Right forelimb (tissue), 1 donor: ENCODE measurements around the gene PSMD2.
A peak's percentile ranks its signal among the peaks of the same experiment; 100 is the strongest.
"Not testable (repeated sequence)": the region's sequence is repeated elsewhere in the genome, so short reads cannot be mapped to it uniquely, and the experiment has no call there.

Experiments used
- DNase-seq: peaks from one replicate; pipeline ENCODE4 v3.0.0-alpha.2; 2018

PSMD2 gene

DNA sequence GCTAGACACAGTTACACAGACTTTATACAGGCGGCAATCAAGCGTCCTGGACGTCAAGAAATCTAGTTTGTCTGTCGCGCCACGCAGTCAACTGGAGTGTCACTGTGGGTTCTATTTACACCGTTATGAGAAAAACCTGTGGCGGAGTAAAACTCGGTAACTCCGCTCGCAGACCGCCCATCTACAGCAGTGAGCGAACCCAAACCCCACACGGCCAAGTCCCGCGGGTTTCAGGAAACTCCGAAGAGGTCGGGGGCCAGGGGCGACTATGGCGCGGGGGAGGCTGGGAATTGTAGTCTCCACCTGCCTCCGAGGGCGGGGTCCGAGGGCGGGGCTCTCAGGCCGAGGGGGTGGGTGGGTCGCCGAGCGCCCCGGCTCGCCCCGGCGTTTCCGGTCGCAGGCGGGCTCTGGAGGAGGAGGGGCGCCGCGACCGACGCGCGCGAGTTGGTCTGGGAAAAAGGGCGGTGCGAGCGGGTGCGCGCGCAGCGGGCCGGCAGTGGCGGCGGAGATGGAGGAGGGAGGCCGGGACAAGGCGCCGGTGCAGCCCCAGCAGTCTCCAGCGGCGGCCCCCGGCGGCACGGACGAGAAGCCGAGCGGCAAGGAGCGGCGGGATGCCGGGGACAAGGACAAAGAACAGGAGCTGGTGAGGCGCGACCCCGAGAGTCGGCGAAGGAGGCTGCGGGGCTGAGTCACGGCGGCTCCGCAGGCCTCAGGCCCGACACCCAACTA is at the start of gene PSMD2:
TSS of gene PSMD2 (plus strand) at position 483 of the 729 bp plus-strand sequence. CDS start at position 509, 26 bp downstream.
- DNase-seq = peak; percentile 100

DNA sequence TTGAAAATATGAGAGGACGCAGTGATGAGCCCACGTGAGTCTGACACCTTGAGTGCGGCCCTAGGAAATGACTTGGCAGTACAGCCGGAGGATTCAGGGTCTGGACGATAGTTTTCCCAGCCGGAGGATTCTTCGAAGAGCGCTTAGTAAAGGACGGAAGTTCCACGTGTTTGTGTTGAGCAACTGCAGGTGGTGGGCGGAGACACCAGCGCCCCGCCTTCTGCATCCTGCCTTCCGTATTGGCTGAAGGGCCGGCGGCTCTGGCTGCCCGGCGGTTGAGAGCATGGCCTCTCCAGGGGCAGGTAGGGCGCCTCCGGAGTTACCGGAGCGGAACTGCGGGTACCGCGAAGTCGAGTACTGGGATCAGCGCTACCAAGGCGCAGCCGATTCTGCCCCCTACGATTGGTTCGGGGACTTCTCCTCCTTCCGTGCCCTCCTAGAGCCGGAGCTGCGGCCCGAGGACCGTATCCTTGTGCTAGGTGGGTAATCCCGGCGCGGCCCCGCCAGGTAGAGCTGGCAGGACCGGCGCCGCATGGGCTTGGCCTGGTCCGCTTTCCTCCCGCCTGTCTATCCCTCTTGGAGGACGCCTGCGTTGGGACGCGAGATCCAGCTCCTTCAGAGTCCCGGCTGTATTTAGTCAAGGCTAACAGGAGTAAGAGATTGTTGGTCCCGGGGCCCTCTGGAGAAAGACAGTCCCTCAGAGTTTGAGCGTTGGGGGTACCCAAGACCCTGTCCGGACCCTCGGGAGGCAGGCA is 49.5 kb upstream of the PSMD2 start, which contains the start of gene EEF1AKMT4:
TSS of gene EEF1AKMT4 (plus strand) at position 261 of the 755 bp plus-strand sequence. CDS start at position 284, 23 bp downstream.
- peak; percentile 92 for DNase-seq

DNA sequence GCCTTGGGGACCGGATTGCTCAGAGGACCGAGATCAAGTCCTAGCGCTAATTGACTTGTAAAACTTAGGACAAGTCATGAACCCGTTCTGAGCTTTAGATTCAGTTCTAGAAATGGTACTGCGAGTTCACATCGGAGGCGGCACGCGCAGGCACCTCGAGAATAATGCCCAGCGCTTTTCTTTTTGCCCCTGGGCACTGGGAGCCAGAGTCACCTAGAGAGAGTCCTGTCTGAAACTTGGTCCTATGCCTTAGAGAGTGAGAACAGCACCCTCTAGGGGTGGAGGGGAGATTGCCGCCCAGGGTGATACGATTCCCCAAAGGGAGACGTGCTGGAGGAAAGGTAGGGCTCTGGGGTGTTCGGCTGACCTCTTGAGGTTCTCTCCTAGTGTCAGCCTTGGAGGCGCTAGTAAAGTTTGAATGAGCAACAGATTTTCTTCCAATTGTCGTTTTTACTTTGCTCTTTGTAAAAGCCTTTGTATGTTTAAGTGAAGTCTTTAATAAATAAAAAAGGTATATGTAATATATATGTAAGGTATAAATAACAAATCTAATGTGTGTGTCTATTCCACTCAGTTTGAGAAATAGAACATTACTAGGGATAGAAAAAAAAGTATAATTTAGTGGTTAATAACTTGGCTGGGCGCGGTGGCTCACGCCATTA is 48.7 kb upstream of the PSMD2 start:
- peak; percentile 79 for DNase-seq

DNA sequence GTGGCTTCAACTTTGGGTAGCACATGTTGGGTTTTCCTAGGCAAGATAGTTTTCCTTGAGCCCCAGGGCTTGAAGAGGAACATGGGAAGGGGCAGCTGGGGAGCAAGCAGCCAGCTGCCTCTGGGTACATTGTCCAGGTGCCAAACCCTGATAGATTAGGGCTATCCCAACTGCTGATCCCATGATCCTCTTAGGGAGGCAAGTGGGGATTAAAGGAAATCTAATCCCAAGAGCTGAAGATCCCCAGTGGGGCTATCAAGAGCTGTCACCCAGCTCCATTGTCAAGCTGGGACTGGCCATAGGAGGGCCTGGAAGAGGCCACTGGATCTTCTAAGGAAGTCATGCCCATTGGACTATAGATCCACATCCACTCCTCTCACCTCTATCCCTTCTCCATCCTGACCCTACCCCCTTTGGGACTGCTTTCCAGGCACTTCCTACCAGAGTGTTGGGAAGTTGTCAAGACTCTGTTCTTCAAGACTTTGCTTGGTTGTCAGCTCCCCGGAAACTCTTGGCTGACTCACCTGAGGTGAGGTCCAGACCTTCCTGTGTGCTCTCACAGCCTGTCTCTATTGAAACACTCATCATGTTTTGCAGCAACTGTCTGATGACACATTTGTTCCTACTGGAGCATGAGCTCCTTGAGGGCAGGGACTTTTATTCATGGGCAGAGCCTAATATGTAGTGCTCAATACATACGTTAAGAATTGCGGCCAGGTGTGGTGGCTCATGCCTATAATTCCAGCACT is 43.6 kb upstream of the PSMD2 start:
- peak; percentile 11 for DNase-seq

DNA sequence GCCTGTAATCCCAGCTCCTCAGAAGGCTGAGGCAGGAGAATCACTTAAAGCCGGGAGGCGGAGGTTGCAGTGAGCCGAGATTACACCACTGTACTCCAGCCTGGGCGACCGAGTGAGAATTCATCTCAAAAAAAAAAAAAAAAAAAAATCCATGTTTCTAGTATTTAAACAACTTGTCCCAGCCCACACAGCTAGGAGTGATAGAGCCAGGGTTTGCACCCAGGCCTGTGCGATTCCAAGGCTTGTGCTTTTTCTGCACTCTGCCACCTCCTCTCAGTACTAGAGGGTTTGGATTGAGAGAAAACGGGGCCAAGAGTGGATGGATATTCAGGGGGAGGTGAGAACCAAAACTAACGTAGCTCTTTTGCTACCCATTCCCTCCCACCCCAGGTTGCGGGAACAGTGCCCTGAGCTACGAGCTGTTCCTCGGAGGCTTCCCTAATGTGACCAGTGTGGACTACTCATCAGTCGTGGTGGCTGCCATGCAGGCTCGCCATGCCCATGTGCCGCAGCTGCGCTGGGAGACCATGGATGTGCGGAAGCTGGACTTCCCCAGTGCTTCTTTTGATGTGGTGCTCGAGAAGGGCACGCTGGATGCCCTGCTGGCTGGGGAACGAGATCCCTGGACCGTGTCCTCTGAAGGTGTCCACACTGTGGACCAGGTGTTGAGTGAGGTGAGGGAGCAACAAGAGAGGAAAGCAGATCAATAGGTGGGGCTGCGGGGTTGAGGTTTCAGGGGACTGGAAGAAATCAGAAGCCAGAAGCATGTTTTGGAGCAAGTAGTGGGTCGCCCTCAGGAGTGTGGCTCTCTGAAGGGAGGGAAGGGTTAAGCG is 41.7 kb upstream of the PSMD2 start:
- DNase-seq = peak; percentile 5

DNA sequence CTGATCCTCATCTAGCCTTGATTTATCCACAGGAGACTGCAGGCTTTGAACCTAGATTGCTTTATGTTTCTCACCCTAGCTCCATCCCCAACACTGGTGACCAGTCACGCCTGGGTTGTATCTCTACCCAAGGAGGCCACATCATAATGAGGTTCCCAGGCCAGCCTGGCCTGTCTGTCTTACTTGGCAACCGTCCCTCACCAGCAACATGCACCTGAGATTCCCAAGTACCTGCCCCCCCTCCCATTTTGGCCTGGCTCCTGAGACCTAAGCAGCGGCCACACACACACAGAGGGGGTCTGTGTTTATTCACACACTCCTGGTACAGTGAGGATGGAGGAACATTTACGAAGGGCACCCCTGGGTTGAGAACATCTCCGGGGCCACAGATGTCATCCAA is 40.1 kb upstream of the PSMD2 start:
- DNase-seq = peak; percentile 20

DNA sequence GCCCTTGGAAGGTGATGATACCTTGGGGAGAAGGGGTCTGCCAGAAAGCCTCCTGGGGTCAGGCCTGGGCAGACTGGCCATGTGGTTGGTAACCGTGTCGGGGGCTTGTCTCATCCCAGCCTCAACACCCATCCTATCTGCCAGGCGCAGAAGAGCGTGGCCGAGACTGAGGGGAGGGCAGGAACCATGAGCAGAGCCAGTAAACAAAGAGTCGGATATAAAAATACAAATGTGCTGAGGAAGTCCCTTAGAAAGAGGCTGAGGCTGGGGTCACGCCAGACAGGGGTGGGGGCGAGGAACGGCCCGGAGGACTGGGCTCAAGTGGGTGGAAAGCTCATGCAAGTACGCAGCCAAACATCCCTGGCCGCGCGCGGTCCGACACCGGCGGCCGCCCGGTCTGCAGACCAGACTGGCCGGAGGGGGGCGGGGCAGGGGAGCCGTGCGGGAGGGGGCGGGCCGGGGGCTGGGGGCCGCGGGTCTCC is 39.6 kb upstream of the PSMD2 start:
- no peak for DNase-seq

DNA sequence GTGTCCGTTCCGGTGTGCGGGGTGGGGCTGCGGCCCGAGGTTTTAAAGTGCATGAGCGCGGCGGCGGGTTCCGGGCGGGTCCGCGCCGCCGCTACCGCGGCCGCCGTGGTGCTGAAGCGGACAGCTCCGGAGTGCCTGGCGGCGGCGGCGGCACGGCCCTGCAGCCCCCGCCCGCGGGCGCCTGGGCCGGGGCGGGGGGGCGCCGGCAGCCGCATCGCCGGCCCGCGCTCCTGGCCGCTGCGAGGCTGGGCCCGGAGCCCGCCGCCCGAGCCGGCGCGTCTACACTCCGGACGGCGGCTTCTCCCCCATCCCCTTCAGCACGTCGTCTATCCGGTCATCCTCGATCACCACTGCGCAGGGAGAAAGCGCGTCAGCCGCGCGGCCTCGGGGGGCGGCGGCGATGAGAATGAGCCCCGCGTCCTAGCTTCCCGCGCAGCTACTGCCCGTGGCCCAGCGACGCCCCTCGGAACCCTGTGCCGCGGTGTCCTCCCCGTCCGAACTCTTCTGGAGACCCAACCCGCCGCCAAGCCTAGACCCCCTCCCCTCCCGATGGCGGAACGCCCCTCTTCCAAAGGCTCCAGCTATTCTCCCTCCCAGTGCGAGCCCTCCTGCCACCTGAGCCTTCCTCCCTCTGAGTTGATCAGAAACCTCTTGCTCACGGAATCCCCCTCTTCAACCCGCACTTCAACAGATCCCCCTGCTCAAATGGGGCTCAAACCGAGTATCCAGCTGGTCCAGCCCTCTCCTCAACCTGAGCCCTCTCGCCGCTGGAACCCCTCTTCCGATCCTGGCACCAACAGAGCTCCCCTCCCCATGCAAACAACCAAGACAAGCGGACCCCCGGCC is 38.9 kb upstream of the PSMD2 start:
- peak; percentile 65 for DNase-seq

DNA sequence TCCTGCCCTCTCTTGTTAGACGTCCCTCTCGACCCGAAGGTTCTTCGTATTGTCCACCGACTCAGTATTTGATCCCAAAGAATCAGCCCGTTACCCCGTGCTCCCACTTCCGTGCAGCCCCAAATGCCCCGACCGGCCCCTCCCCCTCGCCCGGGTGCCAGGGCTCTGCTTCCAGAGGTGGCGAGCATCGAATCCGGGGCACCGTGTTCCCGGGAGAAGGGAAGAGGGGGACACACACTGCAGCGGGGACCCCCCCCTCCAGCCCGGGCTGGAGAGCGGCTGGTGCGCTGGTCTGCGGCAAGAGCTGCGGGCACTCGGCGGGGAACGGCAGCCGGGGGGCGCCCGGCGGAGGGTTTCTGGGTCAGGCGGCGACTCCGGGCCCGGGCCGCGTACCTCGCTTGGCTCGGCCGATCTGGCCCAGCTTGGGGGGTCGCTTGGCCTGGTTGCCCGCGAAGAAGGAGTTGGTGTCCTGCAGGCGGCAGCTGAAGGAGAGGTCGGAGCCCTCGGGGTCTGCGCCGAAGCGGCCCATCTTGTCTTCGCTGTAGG is 38.2 kb upstream of the PSMD2 start:
- DNase-seq = no peak

DNA sequence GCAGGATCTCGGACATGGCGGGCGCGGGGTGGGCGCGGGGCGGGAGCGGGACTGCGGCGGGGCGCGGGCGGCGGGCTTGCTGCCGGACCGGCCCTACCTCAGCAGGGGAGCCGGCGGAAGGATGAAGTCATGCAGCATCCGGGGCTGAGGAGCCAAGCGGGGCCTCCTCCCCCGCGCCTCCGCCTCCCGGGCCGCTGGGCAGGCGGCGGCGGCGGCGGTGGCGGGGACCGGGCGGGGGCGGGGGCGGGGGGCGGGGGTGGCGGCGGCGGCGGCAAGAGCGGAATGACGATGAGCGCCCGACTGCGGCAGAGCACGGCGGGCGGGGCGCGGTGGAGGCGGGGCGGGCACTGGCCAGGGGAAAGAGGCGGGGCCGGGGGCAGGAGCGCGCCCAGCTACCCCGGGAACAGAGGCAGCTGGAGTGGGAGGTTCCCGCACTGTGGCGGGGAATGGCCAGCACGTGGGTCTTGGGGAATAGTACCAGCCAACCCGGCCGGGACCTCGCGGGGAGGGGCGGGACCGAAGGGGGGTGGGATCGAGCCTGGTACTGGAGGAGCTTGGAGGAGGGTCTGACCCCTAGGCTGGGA is 37.7 kb upstream of the PSMD2 start, which contains the start of gene CAMK2N2:
TSS of gene CAMK2N2 (minus strand) at position 284 of the 584 bp plus-strand sequence. CDS start at position 16, 268 bp downstream.
- DNase-seq = peak; percentile 52

DNA sequence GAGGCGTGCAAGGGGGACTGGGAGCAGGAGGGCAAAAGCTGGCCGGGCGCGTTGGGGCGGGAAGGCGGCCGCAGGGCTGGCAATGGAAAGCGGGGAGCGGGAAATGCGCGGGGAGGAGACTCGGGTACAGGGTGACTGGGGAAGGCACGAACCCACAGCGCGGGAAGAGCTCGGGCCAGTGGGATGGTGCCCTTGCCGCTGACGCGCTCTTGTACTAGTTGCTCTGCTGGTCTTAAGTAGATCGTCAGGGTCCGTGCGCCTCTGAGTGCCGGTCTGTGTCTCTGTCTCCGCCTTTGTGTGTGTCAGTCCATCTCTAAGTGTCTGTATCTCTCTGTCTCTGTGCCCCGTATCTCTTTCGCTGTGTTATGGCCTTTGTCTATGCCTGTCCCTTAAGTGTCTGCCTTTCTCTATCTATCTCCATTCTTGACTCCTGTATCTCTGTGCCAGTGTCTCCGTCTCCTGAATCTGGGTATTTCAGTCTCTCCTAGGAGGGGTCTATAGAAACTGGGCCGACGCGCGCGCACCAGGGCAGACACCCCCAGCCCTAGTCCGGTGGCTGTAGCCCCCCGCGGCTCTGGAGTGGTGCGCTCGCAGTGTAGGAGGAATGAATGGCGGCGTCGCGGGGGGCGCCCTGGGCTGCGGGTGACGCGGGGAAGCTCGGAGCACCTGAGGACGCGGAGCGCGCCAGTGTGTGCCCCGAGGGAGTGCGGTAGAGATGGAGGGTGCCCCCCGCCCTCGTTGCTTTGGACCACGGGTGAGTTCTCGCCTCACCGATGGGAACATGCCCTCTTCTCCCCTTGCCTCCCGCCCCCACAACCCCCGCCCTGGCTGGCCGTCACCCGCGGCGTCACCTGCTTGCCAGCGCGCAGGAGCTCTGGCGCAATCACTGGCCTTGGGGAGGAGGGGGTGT is 36.9 kb upstream of the PSMD2 start:
- peak; percentile 9 for DNase-seq

DNA sequence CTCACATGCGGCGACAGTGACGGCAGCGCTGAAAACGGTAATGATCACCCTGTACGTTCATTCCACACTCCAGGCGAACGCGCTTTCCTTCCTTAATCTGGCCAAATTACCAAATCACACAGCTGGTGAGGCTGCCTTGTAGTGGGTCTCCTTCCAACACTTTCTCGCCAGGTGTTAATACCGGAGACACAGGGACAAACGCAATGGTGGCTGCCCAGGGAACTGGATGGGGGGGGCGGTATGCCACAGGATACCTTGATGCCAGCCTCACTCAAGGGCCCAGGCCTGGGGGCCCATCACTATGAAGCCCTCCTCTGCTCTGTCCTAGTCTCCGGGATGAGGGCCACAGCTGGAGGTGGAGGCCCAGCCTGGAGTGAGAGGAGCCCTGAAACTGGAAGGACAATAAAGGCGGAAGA is 36.3 kb upstream of the PSMD2 start:
- DNase-seq = peak; percentile 37

DNA sequence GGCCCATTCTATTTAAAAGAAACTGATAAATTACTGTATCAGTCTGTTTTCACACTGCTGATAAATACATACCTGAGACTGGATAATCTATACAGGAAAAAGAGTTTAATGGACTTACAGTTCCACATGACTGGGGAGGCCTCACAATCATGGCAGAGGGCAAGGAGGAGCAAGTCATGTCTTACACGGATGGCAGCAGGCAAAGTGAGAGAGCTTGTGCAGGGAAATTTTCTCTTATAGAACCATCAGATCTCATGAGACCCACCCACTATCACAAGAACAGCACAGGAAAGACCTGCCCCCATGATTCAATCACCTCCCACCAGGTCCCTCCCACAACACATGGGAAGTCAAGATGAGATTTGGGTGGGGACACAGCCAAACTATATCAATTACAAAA is 31.8 kb upstream of the PSMD2 start:
- DNase-seq = not testable (repeated sequence)

DNA sequence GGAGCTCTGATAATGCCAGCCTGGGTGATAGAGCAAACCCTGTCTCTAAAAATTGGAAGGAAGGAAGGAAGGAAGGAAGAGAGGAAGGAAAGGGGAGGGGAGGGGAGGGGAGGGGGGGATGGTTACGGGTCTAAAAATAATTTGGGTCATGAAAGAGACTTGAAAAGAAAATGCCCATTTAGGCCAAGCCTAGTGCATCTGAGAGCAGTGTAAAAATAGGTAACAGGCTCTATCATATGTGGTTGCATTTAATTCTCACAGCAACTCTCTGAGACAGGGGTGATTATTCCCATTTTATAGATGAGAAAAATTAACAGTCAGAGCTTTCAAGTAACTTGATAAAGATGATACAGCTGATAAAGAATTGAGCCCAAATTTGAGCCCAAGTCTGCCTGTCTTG is 26.8 kb upstream of the PSMD2 start:
- DNase-seq = no peak

DNA sequence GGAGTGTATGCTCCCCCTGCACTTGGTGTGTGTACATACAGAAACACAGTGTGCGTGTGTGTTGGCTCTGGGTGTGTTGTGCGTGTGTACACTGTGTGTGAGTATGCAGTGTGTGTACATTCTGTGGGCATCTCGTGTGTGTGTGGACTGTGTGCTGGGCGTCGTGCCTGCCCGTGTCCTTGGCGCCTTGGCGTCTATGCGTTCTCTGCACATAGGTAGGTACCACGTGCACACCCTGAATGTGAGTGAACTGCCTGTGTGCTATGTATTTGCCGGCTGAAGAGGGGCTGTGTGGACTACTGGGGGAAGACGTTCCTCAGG is 23.7 kb upstream of the PSMD2 start:
- no peak for DNase-seq

DNA sequence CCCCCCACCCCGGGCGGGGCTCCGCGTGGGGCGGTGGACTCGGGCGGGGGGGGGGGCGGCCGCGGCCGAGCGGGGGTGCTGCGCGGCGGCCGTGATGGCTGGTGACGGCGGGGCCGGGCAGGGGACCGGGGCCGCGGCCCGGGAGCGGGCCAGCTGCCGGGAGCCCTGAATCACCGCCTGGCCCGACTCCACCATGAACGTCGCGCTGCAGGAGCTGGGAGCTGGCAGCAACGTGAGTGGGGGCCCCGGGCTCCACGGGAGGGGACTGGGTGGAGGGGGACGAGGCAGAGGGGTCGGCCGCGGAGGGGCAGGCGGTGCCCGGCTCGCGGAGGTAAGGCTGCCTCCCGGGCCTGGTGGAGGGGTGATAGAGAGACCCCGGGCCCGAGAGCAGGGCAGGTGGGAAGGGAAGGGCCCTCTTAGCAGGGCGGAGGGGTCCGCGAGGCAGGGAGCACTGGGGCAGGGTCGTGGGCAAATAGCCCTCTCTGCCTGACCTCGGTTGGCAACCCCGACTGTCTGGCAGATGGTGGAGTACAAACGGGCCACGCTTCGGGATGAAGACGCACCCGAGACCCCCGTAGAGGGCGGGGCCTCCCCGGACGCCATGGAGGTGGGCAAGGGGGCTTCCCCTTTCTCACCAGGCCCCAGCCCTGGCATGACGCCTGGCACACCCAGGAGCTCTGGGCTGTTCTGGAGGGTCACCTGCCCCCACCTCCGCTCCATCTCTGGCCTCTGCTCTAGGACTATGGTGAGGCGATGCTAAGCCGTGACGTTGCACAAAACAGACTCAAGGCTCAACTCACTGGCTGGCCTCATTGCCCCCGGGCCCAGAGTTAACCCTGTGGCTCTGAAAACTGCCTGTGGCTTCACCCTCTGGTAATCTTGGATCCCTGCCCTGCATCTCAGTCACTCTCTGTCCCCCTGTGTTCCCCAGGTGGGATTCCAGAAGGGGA is 22.8 kb upstream of the PSMD2 start, which contains the start of gene ECE2:
TSS of gene ECE2 (plus strand) at position 62 of the 950 bp plus-strand sequence. CDS start at position 194, 132 bp downstream.
- DNase-seq = peak; percentile 36

DNA sequence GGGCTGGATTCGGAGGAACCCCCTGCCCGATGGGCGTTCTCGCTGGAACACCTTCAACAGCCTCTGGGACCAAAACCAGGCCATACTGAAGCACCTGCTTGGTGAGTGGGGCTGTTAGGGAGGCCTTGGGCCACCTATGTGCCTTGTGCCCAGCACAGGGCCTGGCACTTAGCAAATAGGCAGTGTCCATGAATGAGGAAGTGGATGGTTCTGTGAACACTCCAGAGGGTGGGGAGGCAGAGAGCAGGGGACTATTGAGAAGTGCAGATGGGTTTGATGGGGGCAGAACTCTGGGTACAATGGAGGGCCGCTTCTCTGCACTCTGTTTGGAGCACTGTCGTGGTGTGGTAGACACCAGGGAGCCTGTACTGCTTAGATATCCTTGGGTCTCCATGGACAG is 21.7 kb upstream of the PSMD2 start:
- DNase-seq = peak; percentile 17

DNA sequence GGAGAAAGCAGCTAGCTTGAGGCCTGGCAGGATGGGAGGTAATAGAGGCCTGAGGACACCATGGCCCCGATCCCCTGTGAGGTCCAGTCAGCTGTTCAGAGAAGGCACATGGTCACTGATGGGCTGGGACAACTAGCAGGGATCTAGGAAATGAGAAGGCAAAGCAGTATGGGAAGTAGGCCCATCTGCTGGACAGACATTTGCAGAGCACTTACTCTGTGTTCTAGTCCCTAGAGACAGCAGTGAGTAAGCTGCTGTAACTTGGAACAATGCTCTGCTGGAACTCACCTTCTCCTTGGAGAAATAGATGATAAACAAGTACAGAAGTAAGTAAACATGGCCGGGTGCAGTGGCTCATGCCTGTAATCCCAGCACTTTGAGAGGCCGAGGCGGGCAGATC is 16.1 kb upstream of the PSMD2 start:
- no peak for DNase-seq
